ENCODE data around the gene FOXK1. TPM values are rescaled to one million over a fixed set of nuclear protein-coding genes. Genes with fewer than 3 reads are reported as not detected.
"Not testable (repeated sequence)": the region's sequence is repeated elsewhere in the genome, so short reads cannot be mapped to it uniquely, and the experiment has no call there.

The FOXK1 gene
- 17.1 TPM for polyA plus RNA-seq (ENCODE audit: insufficient read length)

- DNase-seq (ENCODE audit: low read depth): peak; percentile 44
These were observed at the start of gene FOXK1 for GRCh38 chr7:4681886-4682620. Gene FOXK1 (plus strand): TSS chr7:4682295. CDS start chr7:4682309, 14 bp downstream.

GRCh38 chr7:4633012-4633411 lies 49.1 kb upstream of the FOXK1 start:
- no peak for DNase-seq (ENCODE audit: low read depth)

GRCh38 chr7:4634166-4634565 lies 47.9 kb upstream of the FOXK1 start:
- DNase-seq (ENCODE audit: low read depth): no peak

- no peak for DNase-seq (ENCODE audit: low read depth)
These were observed 43.1 kb upstream of the FOXK1 start for GRCh38 chr7:4638781-4639575.

- DNase-seq (ENCODE audit: low read depth): no peak
These were observed 40.9 kb upstream of the FOXK1 start for GRCh38 chr7:4641091-4641666.

GRCh38 chr7:4641667-4642467 lies 40.2 kb upstream of the FOXK1 start:
- peak; percentile 86 for DNase-seq (ENCODE audit: low read depth)

GRCh38 chr7:4642468-4643203 lies 39.5 kb upstream of the FOXK1 start:
- DNase-seq (ENCODE audit: low read depth): no peak

- DNase-seq (ENCODE audit: low read depth): not testable (repeated sequence)
These were observed 39.0 kb upstream of the FOXK1 start for GRCh38 chr7:4643204-4643471.

GRCh38 chr7:4645246-4645645 lies 36.8 kb upstream of the FOXK1 start:
- no peak for DNase-seq (ENCODE audit: low read depth)

- no peak for DNase-seq (ENCODE audit: low read depth)
These were observed 34.0 kb upstream of the FOXK1 start for GRCh38 chr7:4648111-4648510.

- no peak for DNase-seq (ENCODE audit: low read depth)
These were observed 31.6 kb upstream of the FOXK1 start for GRCh38 chr7:4650433-4651047.

- DNase-seq (ENCODE audit: low read depth): no peak
These were observed 28.3 kb upstream of the FOXK1 start for GRCh38 chr7:4653771-4654170.

- no peak for DNase-seq (ENCODE audit: low read depth)
These were observed 26.8 kb upstream of the FOXK1 start for GRCh38 chr7:4655311-4655710.

GRCh38 chr7:4655896-4656295 lies 26.2 kb upstream of the FOXK1 start:
- no peak for DNase-seq (ENCODE audit: low read depth)

GRCh38 chr7:4657640-4658417 lies 24.3 kb upstream of the FOXK1 start:
- no peak for DNase-seq (ENCODE audit: low read depth)

- no peak for DNase-seq (ENCODE audit: low read depth)
These were observed 22.4 kb upstream of the FOXK1 start for GRCh38 chr7:4659551-4660286.

GRCh38 chr7:4661871-4662270 lies 20.2 kb upstream of the FOXK1 start:
- DNase-seq (ENCODE audit: low read depth): peak; percentile 52

- no peak for DNase-seq (ENCODE audit: low read depth)
These were observed 18.7 kb upstream of the FOXK1 start for GRCh38 chr7:4663239-4664018.

GRCh38 chr7:4665661-4666060 lies 16.4 kb upstream of the FOXK1 start:
- DNase-seq (ENCODE audit: low read depth): no peak
